Right renal pelvis (tissue), 4 donors: ENCODE measurements around the gene TANC1. TPM values are rescaled to one million over a fixed set of nuclear protein-coding genes. Genes with fewer than 3 reads are reported as not detected.
"Not testable (repeated sequence)": the region's sequence is repeated elsewhere in the genome, so short reads cannot be mapped to it uniquely, and the experiment has no call there.

Experiments used
- DNase-seq, 4 donors: peaks; one replicate each; pipeline ENCODE4 v3.0.0-alpha.2; 2013; ENCODE audit warnings: low read depth in 4 of 4, low spot score in 3 of 4, missing footprints in 1 of 4
- polyA plus RNA-seq, 4 donors: library from polyadenylated mRNA; unstranded; fragments of 120-200 nt; gene quantifications; one replicate each; pipeline ENCODE4 v1.2.1, GENCODE V29; 2013; ENCODE audit not compliant: insufficient read length in 4 of 4

TANC1 gene
- polyA plus RNA-seq, 4 donors: 43.6 to 58.2 (median 57.7) TPM

GRCh38 chr2:159131914-159132281 lies 163.5 kb downstream of the TANC1 start:
- DNase-seq: no peak

- DNase-seq: no peak
These were observed 165.4 kb downstream of the TANC1 start for GRCh38 chr2:159133797-159134196.

GRCh38 chr2:159134979-159135378 lies 166.5 kb downstream of the TANC1 start:
- no peak for DNase-seq

DNA sequence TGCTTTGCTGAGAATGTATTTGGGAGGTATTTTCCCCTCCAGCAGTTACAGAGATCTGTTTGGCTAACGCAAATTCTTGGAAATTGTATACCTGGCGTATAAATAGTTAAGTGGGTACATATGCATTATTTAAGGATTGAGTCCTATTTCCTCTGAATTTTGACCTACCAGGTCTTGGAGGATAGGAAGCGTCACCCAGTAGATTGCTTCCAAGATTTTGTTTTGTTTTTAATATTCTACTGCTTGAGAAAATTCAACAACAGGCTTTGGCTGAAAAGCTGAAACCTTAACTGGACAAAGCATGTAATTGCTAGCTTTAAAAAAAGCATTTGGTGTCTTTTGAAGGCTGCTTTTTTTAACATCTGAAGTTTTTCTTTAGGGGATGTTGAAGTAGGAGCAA lies 168.0 kb downstream of the TANC1 start:
- no peak for DNase-seq

- DNase-seq: no peak
These were observed 169.2 kb downstream of the TANC1 start for GRCh38 chr2:159137511-159138241.

GRCh38 chr2:159138642-159139182 lies 170.3 kb downstream of the TANC1 start:
- no peak for DNase-seq

- no peak for DNase-seq
These were observed 170.9 kb downstream of the TANC1 start for GRCh38 chr2:159139216-159139933.

DNA sequence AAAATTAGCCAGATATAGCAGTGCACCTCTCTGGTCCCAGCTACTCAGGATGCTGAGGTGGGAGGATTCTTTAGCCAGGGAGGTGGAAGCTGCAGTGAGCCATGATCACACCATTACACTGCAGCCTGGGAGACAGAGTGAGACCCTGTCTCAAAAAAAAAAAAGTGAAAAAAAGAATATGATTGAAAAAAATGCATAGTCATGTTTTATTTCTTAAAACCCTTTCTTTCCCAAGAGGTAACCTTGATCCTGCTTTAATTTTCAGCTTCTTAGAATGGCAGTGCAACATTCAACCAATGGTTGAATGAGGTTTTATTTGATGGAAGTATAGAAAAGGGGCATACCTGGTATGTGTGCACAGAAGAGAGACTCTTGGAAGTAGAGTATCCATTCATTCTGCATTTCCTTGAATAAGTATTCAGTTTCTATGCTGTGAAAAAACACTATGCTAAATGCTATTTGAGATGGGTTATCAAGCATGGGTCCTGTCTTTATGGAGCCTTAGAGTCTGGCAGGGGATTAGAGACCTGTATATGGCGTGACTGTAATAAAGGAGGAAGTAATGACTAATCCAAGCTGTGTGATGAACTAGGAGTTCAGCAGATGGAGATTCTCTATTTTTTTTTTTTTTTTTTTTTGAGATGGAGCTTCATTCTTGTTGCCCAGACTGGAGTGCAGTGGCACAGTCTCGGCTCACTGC lies 171.8 kb downstream of the TANC1 start:
- DNase-seq: no peak

DNA sequence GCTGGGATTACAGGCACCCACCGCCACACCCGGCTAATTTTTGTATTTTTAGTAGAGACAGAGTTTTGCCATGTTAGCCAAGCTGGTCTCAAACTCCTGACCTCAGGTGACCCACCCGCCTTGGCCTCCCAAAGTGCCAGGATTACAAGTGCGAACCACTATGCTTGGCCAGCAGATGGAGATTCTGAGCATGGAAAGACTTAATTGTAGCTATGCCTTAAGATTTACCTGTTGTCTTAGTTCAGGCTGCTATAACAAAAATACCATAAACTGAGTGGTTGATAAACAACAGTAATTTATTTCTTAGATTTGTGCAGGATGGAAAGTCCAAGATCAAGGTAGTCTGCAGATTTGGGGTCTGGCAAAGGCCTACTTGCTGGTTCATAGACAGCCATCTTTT lies 172.4 kb downstream of the TANC1 start:
- not testable (repeated sequence) for DNase-seq

- no peak for DNase-seq
These were observed 176.6 kb downstream of the TANC1 start for GRCh38 chr2:159144776-159145614.

DNA sequence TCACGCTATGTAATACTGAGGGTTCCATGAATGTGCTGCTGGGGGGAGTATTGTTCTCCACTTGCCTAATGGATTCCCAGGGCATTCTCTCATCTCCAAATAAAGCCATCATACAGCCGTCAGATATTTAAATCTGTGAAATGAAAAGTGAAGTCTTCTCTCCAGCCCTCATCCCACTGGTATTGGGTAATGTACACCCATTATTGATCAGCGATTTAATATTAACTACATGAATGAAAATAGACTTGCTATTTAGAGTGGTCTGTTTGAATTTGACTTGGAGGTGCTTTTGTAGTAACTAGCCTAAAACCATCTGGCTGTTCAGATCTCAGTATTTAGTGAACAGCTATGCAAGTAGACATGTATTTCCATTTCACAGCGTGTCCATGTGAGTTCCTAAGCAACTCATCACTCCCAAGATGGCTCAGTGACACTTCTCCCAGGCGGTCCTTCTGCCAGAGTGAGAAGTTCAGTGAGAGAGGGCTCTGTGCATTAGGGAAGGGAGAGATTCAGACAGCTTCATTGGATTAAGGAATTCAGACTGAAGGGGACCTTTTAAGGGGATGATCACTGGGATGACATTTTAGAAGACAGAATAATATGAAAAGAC lies 177.4 kb downstream of the TANC1 start:
- DNase-seq: no peak

DNA sequence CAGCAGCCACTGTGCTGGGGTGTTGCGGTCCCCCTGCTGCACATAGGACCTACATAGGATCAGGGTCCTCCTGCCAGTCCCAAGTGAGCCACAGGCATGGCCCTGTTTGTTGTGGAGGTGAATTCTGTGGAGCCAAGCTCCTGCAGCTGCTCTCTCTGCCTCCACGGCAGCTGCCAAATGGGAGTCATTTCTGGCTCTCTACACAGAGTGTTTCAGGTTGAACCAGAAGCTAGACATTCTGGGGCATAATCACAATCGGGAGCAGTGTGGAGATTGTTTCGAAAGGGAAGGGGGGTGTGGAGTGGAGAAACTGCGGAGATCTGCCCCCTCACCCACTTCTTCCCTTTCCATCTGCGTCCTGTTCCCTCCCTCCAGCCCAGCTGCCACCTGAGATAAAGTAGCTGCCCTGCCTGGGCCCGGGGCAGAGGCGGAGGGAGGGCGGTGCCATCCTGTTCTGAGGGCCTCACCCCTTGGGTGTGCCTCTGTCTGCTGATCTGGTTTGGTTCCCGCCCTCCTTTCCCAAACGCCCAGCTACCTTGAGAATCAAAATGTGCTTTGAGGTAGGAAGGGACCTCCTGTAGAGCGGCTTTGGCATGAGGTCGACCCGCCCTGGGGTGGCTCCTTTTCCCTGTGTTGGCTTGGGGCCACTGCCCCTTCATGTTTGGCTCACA lies 178.7 kb downstream of the TANC1 start:
- no peak for DNase-seq

DNA sequence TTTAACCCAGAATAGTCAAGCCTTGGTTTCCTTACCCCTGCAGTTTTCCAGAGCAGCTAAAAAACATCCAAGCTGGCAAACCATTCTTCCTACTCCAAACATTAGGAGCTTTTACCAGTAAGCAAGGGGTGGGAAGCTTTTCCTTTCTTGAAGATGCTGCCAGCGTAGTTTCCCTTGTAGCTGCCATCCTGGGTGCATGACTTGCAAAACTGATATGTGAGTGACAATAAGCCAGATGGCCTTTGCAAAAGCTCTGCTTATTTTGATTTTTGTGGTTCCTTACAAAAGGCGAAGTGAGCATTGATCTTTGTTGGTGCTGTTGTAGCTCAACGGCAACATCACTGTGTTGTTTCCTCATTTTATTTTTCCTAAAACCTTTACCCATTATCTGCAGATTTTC lies 179.2 kb downstream of the TANC1 start:
- no peak for DNase-seq

DNA sequence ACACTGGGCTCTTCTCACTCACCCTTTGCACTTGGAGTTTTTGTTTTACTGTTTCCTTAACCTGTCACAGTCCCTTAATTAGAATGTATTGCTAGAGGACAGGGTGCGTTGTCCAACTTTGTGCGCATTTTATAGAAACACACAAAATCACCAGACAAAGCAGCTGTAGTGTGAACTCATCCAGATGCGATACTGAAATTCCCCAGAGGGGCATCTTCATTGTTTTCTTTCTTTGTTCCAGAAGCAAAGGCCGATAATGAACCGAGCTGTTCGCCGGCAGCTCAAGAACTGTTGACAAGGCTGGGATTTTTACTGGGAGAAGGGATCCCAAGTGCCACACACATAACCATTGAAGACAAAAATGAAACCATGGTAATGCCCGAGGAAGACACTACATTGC lies 180.5 kb downstream of the TANC1 start:
- DNase-seq: no peak

DNA sequence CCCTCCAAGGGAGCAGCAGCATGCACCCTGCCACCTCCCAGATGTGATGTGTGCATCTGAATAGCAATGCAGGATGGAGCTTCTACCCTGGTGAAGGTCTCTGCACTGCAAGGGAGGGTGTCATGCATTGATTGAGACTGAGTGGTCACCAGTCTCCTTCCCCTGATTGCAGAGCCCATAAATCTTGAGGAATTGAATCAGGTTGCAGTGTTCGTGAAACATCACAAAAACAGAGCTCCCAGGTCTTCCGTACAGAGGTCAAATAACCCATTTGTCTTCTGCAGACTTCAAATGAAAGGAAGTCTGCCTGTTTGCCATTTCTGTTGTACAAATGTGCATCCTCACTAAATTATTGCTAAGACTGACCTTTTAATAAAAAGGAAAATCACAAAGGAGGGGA lies 181.3 kb downstream of the TANC1 start:
- DNase-seq: no peak

- DNase-seq: no peak
These were observed 181.9 kb downstream of the TANC1 start for GRCh38 chr2:159150280-159150746.

DNA sequence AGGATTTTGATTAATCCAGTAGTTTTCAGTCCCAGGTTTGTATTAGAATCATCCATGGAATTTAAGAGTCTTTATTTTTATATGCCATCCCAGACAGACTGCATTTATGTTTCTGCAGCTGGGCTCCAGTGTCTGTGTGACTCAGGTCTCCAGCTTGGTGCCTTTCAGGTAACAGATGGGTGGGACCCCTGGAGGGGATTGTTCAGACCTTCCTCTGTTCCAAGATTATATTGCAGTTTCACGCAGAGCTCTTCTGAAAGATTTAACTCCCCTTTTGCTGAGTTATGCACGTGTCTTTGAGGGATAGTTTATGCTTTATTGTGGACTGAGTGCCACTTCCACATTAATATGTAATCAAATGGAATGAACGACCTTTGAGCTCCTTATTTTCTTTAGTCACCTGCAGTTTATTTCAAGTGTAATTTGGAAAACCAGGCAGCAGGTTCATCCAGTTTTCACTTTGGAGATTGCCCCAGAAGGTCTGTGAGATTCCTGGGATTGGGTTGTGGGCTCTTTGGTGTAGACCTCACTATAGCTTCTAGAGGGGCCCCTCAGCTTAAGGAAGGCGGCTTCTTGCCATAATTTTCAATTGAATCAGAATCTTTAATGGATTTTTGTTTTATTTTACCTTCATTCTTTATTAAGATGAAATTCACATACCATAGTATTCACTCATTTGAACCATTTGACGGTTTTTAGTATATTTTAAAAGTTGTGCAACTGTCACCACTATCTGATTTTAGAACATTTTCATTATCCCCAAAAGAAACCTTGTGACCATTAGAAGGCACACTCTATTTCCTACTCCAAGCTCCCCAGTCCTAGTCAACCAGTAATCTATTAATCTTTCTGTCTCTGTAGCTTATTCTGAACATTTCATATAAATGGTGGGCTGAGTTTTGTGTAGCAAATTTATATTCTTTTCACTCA lies 183.0 kb downstream of the TANC1 start:
- DNase-seq: no peak

- no peak for DNase-seq
These were observed 183.8 kb downstream of the TANC1 start for GRCh38 chr2:159152128-159152778.
